ENCODE results near the gene FXYD1. TPM values are rescaled to one million over a fixed set of nuclear protein-coding genes. Genes with fewer than 3 reads are reported as not detected.
"Not testable (repeated sequence)": the region's sequence is repeated elsewhere in the genome, so short reads cannot be mapped to it uniquely, and the experiment has no call there.

FXYD1 gene
- total and polyA plus RNA-seq, 8 donors: 7.5 to 193 (median 24.0) TPM; not detected in 1

- TF ChIP-seq POLR2AphosphoS5 (IDR thresholded peaks at IDR 0.05) (no peak), POLR2A (IDR thresholded peaks at IDR 0.05) (no peak)
- intact Hi-C loops (cut with DNase I; ENCODE audit: low total_unique reads): no loop called here
- H3K9me3 ChIP-seq: no peaks in the 10 kb centered on the region
- H3K27ac ChIP-seq: peak overlapping the region in 3 of 5 donors; percentile 20 to 92 (median 89)
- 66 to 80% (median 71%) methylated on average over 5 to 20 of the region's 20 CpGs for WGBS, 5 donors
- H3K4me3 ChIP-seq: no peak overlapping the region
- peaks cover 38 to 58% (median 54%) of the 10 kb centered on the region in 4 donors for H3K4me1 ChIP-seq
- H3K27me3 ChIP-seq: no peaks in the 10 kb centered on the region
- DNase-seq: peak in 1 of 2 donors; percentile 58
- peaks cover 0 to 9% (median 3%) of the 10 kb centered on the region in 4 donors for H3K36me3 ChIP-seq
These were observed 12.0 kb upstream of the FXYD1 start for GRCh38 chr19:35126624-35126959.

GRCh38 chr19:35127871-35128270 lies 10.8 kb upstream of the FXYD1 start:
- intact Hi-C loops (cut with DNase I; ENCODE audit: low total_unique reads): no loop called here
- WGBS, 5 donors: 78 to 93% (median 87%) methylated on average over 7 of the region's 7 CpGs
- DNase-seq: no peak
- Histone ChIP-seq H3K27ac (no peak overlapping the region), H3K4me1 (peaks cover 27 to 46% (median 41%) of the 10 kb centered on the region in 4 donors), H3K27me3 (no peaks in the 10 kb centered on the region), H3K4me3 (no peak overlapping the region), H3K9me3 (no peaks in the 10 kb centered on the region), H3K36me3 (no peaks in the 10 kb centered on the region)
- no peak for TF ChIP-seq POLR2A (IDR thresholded peaks at IDR 0.05)
- TF ChIP-seq EP300 (IDR thresholded peaks at IDR 0.05): no peak

- intact Hi-C loops (cut with DNase I; ENCODE audit: low total_unique reads): no loop called here
- TF ChIP-seq EP300 (IDR thresholded peaks at IDR 0.05) (no peak), CTCF (IDR thresholded peaks at IDR 0.05) (no peak), POLR2A (IDR thresholded peaks at IDR 0.05) (no peak), POLR2AphosphoS5 (IDR thresholded peaks at IDR 0.05) (no peak)
- DNase-seq: no peak
- no peaks in the 10 kb centered on the region for H3K27me3 ChIP-seq
- H3K4me1 ChIP-seq: peaks cover 24 to 39% (median 35%) of the 10 kb centered on the region in 4 donors
- H3K27ac ChIP-seq: peak overlapping the region in 1 of 5 donors; percentile 29
- no peaks in the 10 kb centered on the region for H3K36me3 ChIP-seq
- H3K4me3 ChIP-seq: no peak overlapping the region
- WGBS, 5 donors: 85 to 90% (median 89%) methylated on average over 9 of the region's 9 CpGs
- no peaks in the 10 kb centered on the region for H3K9me3 ChIP-seq
These were observed 10.1 kb upstream of the FXYD1 start for GRCh38 chr19:35128398-35129057.

- H3K27me3 ChIP-seq; intact Hi-C loops (cut with DNase I; ENCODE audit: low total_unique reads); H3K9me3 ChIP-seq; DNase-seq; H3K36me3 ChIP-seq; H3K4me3 ChIP-seq: not testable (repeated sequence)
- H3K4me1 ChIP-seq: peaks cover 11 to 26% (median 22%) of the 10 kb centered on the region in 4 donors
- 26 to 41% (median 37%) methylated on average over 14 of the region's 14 CpGs for WGBS, 5 donors
- peak overlapping the region in 1 of 5 donors; percentile 29 for H3K27ac ChIP-seq
These were observed 8.8 kb upstream of the FXYD1 start for GRCh38 chr19:35129724-35130274.

- no peak for DNase-seq
- intact Hi-C loops (cut with DNase I; ENCODE audit: low total_unique reads): no loop called here
- no peaks in the 10 kb centered on the region for H3K36me3 ChIP-seq
- H3K4me1 ChIP-seq: peaks cover 0 to 24% (median 21%) of the 10 kb centered on the region in 4 donors
- H3K9me3 ChIP-seq: no peaks in the 10 kb centered on the region
- no peak overlapping the region for H3K27ac ChIP-seq
- no peaks in the 10 kb centered on the region for H3K27me3 ChIP-seq
- H3K4me3 ChIP-seq: no peak overlapping the region
- 77 to 87% (median 84%) methylated on average over 12 to 31 of the region's 31 CpGs for WGBS, 5 donors
- TF ChIP-seq EP300 (IDR thresholded peaks at IDR 0.05) (no peak), POLR2AphosphoS5 (IDR thresholded peaks at IDR 0.05) (no peak), POLR2A (IDR thresholded peaks at IDR 0.05) (no peak), CTCF (IDR thresholded peaks at IDR 0.05) (no peak)
These were observed 7.6 kb upstream of the FXYD1 start for GRCh38 chr19:35130761-35131720.
